NCI-H1105 (cell line): ENCODE measurements around the gene TRMU.

Experiments used
- DNase-seq: peaks from one replicate; lab custom pipeline; 2025; lab: John Stamatoyannopoulos, UW

The TRMU gene

GRCh38 chr22:46335201-46336118, at the start of gene TRMU:
Gene TRMU, plus strand, starts transcription at chr22:46335714. Its CDS starts 51 bp downstream, at chr22:46335765.
- DNase-seq = peak; percentile 61

GRCh38 chr22:46286006-46286405, 49.5 kb upstream of the TRMU start:
- DNase-seq = no peak

GRCh38 chr22:46286941-46287872, 48.3 kb upstream of the TRMU start:
- DNase-seq = no peak

GRCh38 chr22:46287873-46288751, 47.4 kb upstream of the TRMU start:
- DNase-seq = no peak

GRCh38 chr22:46288846-46289243, 46.7 kb upstream of the TRMU start:
- DNase-seq = no peak

- DNase-seq = no peak
Observed at GRCh38 chr22:46289244-46289891, 46.1 kb upstream of the TRMU start.

- DNase-seq = no peak
Observed at GRCh38 chr22:46290121-46290842, 45.2 kb upstream of the TRMU start.

- no peak for DNase-seq
Observed at GRCh38 chr22:46290843-46291785, 44.4 kb upstream of the TRMU start.

- no peak for DNase-seq
Observed at GRCh38 chr22:46292173-46292572, 43.3 kb upstream of the TRMU start.

- no peak for DNase-seq
Observed at GRCh38 chr22:46292732-46293131, 42.8 kb upstream of the TRMU start.

- DNase-seq = no peak
Observed at GRCh38 chr22:46293577-46294260, 41.8 kb upstream of the TRMU start.

- DNase-seq = no peak
Observed at GRCh38 chr22:46294784-46295183, 40.7 kb upstream of the TRMU start.

GRCh38 chr22:46295277-46295971, 40.1 kb upstream of the TRMU start:
- no peak for DNase-seq

GRCh38 chr22:46296257-46297150, 39.0 kb upstream of the TRMU start, which contains the start of gene GTSE1:
Gene GTSE1, plus strand, starts transcription at chr22:46296870. Its CDS starts 531 bp downstream, at chr22:46297401.
- DNase-seq = peak; percentile 97

GRCh38 chr22:46297151-46297812, 38.2 kb upstream of the TRMU start:
- peak; percentile 31 for DNase-seq

GRCh38 chr22:46299101-46299500, 36.4 kb upstream of the TRMU start:
- DNase-seq = no peak
